Measurements from ENCODE around the gene AUTS2. TPM values are rescaled to one million over a fixed set of nuclear protein-coding genes. Genes with fewer than 3 reads are reported as not detected.

Gene AUTS2
- total and polyA plus RNA-seq, 4 donors: 4.9 to 24.4 (median 7.0) TPM

DNA sequence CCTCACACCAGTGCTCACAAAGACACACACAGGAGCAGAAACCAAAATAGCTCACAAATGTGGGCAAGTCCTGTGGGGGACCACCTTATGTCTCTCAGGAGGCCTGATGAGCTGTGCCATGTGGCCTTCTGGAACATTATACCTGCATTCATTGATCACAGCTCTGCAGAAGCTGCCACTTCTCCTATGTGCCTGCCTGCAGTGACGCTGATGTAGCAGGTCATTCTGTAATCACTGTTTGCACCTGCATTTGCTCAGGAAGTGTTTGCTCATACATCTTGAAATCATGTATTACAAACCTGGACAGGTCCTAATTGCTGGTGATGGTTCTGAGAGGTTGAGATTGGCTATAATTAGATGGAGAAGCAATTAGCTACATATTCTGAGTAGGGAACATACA, 310.2 kb downstream of the AUTS2 start (continued):
- TF ChIP-seq YY1 (IDR thresholded peaks at IDR 0.05): no peak
- no peak for TF ChIP-seq GABPA (IDR thresholded peaks at IDR 0.05 in 1 of 2, conservative IDR thresholded peaks at IDR 0.05 in 1 of 2)
- TF ChIP-seq FOXA1 (IDR thresholded peaks at IDR 0.05): no peak
- no peak for TF ChIP-seq TAF1 (conservative IDR thresholded peaks at IDR 0.05)
- TF ChIP-seq, protein P1, sequence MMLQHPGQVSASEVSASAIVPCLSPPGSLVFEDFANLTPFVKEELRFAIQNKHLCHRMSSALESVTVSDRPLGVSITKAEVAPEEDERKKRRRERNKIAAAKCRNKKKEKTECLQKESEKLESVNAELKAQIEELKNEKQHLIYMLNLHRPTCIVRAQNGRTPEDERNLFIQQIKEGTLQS (IDR thresholded peaks at IDR 0.05): no peak

DNA sequence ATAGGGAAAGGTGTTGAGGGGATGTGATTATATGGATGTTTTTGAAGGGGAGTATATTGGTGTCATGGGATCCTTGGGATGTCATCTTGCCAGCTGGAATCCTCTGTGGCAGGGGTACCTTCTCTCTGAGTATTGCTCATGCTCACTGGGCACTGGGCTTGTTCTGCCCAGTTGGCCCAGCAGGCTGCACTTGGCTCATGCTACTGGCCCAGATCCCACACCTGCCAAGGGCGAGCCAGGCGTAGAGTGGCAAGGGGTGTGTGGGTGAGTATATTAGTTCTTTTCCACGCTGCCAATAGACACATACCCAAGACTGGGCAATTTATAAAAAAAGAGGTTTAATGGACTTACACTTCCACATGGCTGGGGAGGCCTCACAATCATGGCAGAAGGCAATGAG, 311.9 kb downstream of the AUTS2 start:
- WGBS: 95% methylated on average over 3 of the region's 3 CpGs

More for the DNA sequence above, 311.9 kb downstream of the AUTS2 start:
- H3K36me3 ChIP-seq (ENCODE audit: control insufficient read depth in 4 of 4, insufficient read depth in 3 of 4, low read depth in 1 of 4, low read length in 3 of 4): no peaks in the 10 kb centered on the region
- no peak for TF ChIP-seq JUND (IDR thresholded peaks at IDR 0.05)
- TF ChIP-seq, protein P2, sequence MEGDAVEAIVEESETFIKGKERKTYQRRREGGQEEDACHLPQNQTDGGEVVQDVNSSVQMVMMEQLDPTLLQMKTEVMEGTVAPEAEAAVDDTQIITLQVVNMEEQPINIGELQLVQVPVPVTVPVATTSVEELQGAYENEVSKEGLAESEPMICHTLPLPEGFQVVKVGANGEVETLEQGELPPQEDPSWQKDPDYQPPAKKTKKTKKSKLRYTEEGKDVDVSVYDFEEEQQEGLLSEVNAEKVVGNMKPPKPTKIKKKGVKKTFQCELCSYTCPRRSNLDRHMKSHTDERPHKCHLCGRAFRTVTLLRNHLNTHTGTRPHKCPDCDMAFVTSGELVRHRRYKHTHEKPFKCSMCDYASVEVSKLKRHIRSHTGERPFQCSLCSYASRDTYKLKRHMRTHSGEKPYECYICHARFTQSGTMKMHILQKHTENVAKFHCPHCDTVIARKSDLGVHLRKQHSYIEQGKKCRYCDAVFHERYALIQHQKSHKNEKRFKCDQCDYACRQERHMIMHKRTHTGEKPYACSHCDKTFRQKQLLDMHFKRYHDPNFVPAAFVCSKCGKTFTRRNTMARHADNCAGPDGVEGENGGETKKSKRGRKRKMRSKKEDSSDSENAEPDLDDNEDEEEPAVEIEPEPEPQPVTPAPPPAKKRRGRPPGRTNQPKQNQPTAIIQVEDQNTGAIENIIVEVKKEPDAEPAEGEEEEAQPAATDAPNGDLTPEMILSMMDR (IDR thresholded peaks at IDR 0.05; ENCODE audit: low read depth, low read length, missing input control): no peak
- TF ChIP-seq EGR1 (IDR thresholded peaks at IDR 0.05; ENCODE audit: low read depth in 2 of 2): no peak
- TF ChIP-seq HNF4G (IDR thresholded peaks at IDR 0.05): no peak
- TF ChIP-seq SP1 (IDR thresholded peaks at IDR 0.05): no peak
- no peak for TF ChIP-seq RAD21 (IDR thresholded peaks at IDR 0.05)
- TF ChIP-seq YY1 (IDR thresholded peaks at IDR 0.05): no peak
- TF ChIP-seq, protein P3, sequence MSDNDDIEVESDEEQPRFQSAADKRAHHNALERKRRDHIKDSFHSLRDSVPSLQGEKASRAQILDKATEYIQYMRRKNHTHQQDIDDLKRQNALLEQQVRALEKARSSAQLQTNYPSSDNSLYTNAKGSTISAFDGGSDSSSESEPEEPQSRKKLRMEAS (IDR thresholded peaks at IDR 0.05): no peak
- TF ChIP-seq FOXA1 (IDR thresholded peaks at IDR 0.05): no peak
- no peak for TF ChIP-seq GABPA (IDR thresholded peaks at IDR 0.05 in 1 of 2, conservative IDR thresholded peaks at IDR 0.05 in 1 of 2)
- no peak for TF ChIP-seq TAF1 (conservative IDR thresholded peaks at IDR 0.05)
- TF ChIP-seq, protein P1 (IDR thresholded peaks at IDR 0.05): no peak
- TF ChIP-seq RXRA (IDR thresholded peaks at IDR 0.05): no peak
- TF ChIP-seq FOXA2 (IDR thresholded peaks at IDR 0.05): no peak
- TF ChIP-seq NR2F2 (IDR thresholded peaks at IDR 0.05): no peak
- no peak for TF ChIP-seq HNF4A (conservative IDR thresholded peaks at IDR 0.05)
- TF ChIP-seq, protein P4, sequence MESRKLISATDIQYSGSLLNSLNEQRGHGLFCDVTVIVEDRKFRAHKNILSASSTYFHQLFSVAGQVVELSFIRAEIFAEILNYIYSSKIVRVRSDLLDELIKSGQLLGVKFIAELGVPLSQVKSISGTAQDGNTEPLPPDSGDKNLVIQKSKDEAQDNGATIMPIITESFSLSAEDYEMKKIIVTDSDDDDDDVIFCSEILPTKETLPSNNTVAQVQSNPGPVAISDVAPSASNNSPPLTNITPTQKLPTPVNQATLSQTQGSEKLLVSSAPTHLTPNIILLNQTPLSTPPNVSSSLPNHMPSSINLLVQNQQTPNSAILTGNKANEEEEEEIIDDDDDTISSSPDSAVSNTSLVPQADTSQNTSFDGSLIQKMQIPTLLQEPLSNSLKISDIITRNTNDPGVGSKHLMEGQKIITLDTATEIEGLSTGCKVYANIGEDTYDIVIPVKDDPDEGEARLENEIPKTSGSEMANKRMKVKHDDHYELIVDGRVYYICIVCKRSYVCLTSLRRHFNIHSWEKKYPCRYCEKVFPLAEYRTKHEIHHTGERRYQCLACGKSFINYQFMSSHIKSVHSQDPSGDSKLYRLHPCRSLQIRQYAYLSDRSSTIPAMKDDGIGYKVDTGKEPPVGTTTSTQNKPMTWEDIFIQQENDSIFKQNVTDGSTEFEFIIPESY (IDR thresholded peaks at IDR 0.05): no peak
- TF ChIP-seq, protein P5, sequence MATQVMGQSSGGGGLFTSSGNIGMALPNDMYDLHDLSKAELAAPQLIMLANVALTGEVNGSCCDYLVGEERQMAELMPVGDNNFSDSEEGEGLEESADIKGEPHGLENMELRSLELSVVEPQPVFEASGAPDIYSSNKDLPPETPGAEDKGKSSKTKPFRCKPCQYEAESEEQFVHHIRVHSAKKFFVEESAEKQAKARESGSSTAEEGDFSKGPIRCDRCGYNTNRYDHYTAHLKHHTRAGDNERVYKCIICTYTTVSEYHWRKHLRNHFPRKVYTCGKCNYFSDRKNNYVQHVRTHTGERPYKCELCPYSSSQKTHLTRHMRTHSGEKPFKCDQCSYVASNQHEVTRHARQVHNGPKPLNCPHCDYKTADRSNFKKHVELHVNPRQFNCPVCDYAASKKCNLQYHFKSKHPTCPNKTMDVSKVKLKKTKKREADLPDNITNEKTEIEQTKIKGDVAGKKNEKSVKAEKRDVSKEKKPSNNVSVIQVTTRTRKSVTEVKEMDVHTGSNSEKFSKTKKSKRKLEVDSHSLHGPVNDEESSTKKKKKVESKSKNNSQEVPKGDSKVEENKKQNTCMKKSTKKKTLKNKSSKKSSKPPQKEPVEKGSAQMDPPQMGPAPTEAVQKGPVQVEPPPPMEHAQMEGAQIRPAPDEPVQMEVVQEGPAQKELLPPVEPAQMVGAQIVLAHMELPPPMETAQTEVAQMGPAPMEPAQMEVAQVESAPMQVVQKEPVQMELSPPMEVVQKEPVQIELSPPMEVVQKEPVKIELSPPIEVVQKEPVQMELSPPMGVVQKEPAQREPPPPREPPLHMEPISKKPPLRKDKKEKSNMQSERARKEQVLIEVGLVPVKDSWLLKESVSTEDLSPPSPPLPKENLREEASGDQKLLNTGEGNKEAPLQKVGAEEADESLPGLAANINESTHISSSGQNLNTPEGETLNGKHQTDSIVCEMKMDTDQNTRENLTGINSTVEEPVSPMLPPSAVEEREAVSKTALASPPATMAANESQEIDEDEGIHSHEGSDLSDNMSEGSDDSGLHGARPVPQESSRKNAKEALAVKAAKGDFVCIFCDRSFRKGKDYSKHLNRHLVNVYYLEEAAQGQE (IDR thresholded peaks at IDR 0.05): no peak
- no peak overlapping the region for H3K4me3 ChIP-seq (ENCODE audit: low read depth in 1 of 3, low read length in 3 of 3)
- peaks cover 2 to 10% (median 5%) of the 10 kb centered on the region in 4 donors for H3K9me3 ChIP-seq (ENCODE audit: control insufficient read depth in 4 of 4, low read length in 3 of 4)
- no peak overlapping the region for H3K27ac ChIP-seq (ENCODE audit: low read depth in 1 of 2, low read length in 2 of 2)
- no peak overlapping the region for H3K9ac ChIP-seq (ENCODE audit: low read depth in 1 of 2, low read length in 2 of 2)
- no peak for DNase-seq (ENCODE audit: low spot score)
- H3K4me1 ChIP-seq (ENCODE audit: control insufficient read depth in 4 of 4, insufficient read depth in 4 of 4, low read length in 3 of 4): no peaks in the 10 kb centered on the region
- H3K27me3 ChIP-seq (ENCODE audit: control insufficient read depth in 4 of 4, insufficient read depth in 4 of 4, low read length in 3 of 4): no peaks in the 10 kb centered on the region
